ENCODE results near the gene DSN1. TPM values are rescaled to one million over a fixed set of nuclear protein-coding genes. Genes with fewer than 3 reads are reported as not detected.
"Not testable (repeated sequence)": the region's sequence is repeated elsewhere in the genome, so short reads cannot be mapped to it uniquely, and the experiment has no call there.

The DSN1 gene
- total RNA-seq, 1 experiment from 2014 or later, result 27.2 TPM

- H3K27me3 ChIP-seq (ENCODE audit: control insufficient read depth, insufficient read depth, low read length), result no peaks in the 10 kb centered on the region
- BruUV-seq (replicated peaks), result no TSS peak
- DNase-seq (ENCODE audit: low read depth, low spot score) (no peak), ATAC-seq (no peak)
- H3K36me3 ChIP-seq (ENCODE audit: control insufficient read depth, insufficient read depth, low read length), result peaks cover 11% of the 10 kb centered on the region; the same call in 1 of the 2 replicates
- intact Hi-C loops (cut with micrococcal nuclease; ENCODE audit: unreplicated experiment), result no loop called here
- H3K9me3 ChIP-seq (ENCODE audit: control insufficient read depth, insufficient read depth, low read depth, low read length), result no peaks in the 10 kb centered on the region
- TF ChIP-seq CTCF (IDR thresholded peaks at IDR 0.05), result no peak
- no peak for TF ChIP-seq TCF7L2 (IDR thresholded peaks at IDR 0.05; ENCODE audit: low read depth, low read length)
- no peak for TF ChIP-seq SIN3A (IDR thresholded peaks at IDR 0.05; ENCODE audit: borderline replicate concordance, insufficient read depth, low read depth, low read length)
- TF ChIP-seq POLR2AphosphoS5 (IDR thresholded peaks at IDR 0.05; ENCODE audit: low read depth, low read length), result no peak
- no peak for TF ChIP-seq REST (IDR thresholded peaks at IDR 0.05; ENCODE audit: insufficient read depth in 1 of 2, low read depth in 2 of 2, low read length in 1 of 2)
- CTCF ChIA-PET, result interaction anchor here (0.6 kb wide), 1 partner anchor 39 kb away, joined by 3 read pairs; no protein-coding TSS in a partner anchor
- POLR2A ChIA-PET, result no interaction called here
- no peak overlapping the region for H3K27ac ChIP-seq (ENCODE audit: low read length)
- no peaks in the 10 kb centered on the region for H3K4me1 ChIP-seq (ENCODE audit: control insufficient read depth, insufficient read depth, low read length)
- H3K4me3 ChIP-seq (ENCODE audit: low read depth in 2 of 2, low read length in 2 of 2), result no peak overlapping the region
- in situ Hi-C loops (cut with HindIII; ENCODE audit: low pct_unique_long_range_greater_than_20kb, low sequenced_read_pairs), result no loop called here
These were observed 29.0 kb upstream of the DSN1 start for GRCh38 chr20:36802326-36803222.

- ChIA-PET CTCF (interaction anchor here (0.5 to 0.6 kb wide), 2 partner anchors 25 to 142 kb away, joined by 3 read pairs; no protein-coding TSS in a partner anchor), POLR2A (no interaction called here)
- Histone ChIP-seq H3K27me3 (ENCODE audit: control insufficient read depth, insufficient read depth, low read length) (no peaks in the 10 kb centered on the region), H3K9me3 (ENCODE audit: control insufficient read depth, insufficient read depth, low read depth, low read length) (no peaks in the 10 kb centered on the region), H3K36me3 (ENCODE audit: control insufficient read depth, insufficient read depth, low read length) (peaks cover 13% of the 10 kb centered on the region), H3K4me3 (ENCODE audit: low read depth in 2 of 2, low read length in 2 of 2) (no peak overlapping the region), H3K4me1 (ENCODE audit: control insufficient read depth, insufficient read depth, low read length) (no peaks in the 10 kb centered on the region), H3K27ac (ENCODE audit: low read length) (no peak overlapping the region)
- ATAC-seq, result no peak
- in situ Hi-C loops (cut with HindIII; ENCODE audit: low pct_unique_long_range_greater_than_20kb, low sequenced_read_pairs), result no loop called here
- intact Hi-C loops (cut with micrococcal nuclease; ENCODE audit: unreplicated experiment), result no loop called here
- no peak for DNase-seq (ENCODE audit: low read depth, low spot score)
- TF ChIP-seq REST (IDR thresholded peaks at IDR 0.05; ENCODE audit: insufficient read depth in 1 of 2, low read depth in 2 of 2, low read length in 1 of 2) (no peak), POLR2AphosphoS5 (IDR thresholded peaks at IDR 0.05; ENCODE audit: low read depth, low read length) (no peak), CTCF (IDR thresholded peaks at IDR 0.05) (no peak), SIN3A (IDR thresholded peaks at IDR 0.05; ENCODE audit: borderline replicate concordance, insufficient read depth, low read depth, low read length) (no peak), TCF7L2 (IDR thresholded peaks at IDR 0.05; ENCODE audit: low read depth, low read length) (no peak)
- no TSS peak for BruUV-seq (replicated peaks)
These were observed 26.8 kb upstream of the DSN1 start for GRCh38 chr20:36800410-36800809.

- H3K9me3 ChIP-seq (ENCODE audit: control insufficient read depth, insufficient read depth, low read depth, low read length); H3K4me1 ChIP-seq (ENCODE audit: control insufficient read depth, insufficient read depth, low read length); BruUV-seq (replicated peaks); H3K27me3 ChIP-seq (ENCODE audit: control insufficient read depth, insufficient read depth, low read length); in situ Hi-C loops (cut with HindIII; ENCODE audit: low pct_unique_long_range_greater_than_20kb, low sequenced_read_pairs); H3K27ac ChIP-seq (ENCODE audit: low read length); DNase-seq (ENCODE audit: low read depth, low spot score); ATAC-seq; intact Hi-C loops (cut with micrococcal nuclease; ENCODE audit: unreplicated experiment); CTCF ChIA-PET; POLR2A ChIA-PET; H3K4me3 ChIP-seq (ENCODE audit: low read depth in 2 of 2, low read length in 2 of 2): not testable (repeated sequence)
- H3K36me3 ChIP-seq (ENCODE audit: control insufficient read depth, insufficient read depth, low read length), result peaks cover 12% of the 10 kb centered on the region
These were observed 25.8 kb upstream of the DSN1 start for GRCh38 chr20:36799313-36799712.

Measured in Panc1 (cell line).